Measurements from ENCODE around the gene LAMTOR4.
A peak's percentile ranks its signal among the peaks of the same experiment; 100 is the strongest.
"Not testable (repeated sequence)": the region's sequence is repeated elsewhere in the genome, so short reads cannot be mapped to it uniquely, and the experiment has no call there.

LAMTOR4 gene

DNA sequence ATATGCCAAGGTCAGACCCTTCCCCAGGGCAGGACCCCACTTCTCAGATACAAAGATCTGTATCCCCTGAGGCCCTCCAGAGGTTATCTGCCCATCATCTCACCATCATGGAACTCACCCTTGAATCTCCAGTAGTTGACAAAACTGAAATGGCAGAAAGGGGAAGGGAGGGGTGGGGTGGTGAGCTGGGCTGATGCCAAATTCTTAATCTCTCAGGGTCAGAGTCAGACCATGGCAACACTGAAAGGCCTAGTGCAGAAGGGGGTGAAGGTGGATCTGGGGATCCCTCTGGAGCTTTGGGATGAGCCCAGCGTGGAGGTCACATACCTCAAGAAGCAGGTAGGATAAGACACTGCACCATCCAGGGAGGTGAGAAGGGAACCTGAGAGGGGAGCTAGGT, 26.1 kb upstream of the LAMTOR4 start:
- DNase-seq = no peak

DNA sequence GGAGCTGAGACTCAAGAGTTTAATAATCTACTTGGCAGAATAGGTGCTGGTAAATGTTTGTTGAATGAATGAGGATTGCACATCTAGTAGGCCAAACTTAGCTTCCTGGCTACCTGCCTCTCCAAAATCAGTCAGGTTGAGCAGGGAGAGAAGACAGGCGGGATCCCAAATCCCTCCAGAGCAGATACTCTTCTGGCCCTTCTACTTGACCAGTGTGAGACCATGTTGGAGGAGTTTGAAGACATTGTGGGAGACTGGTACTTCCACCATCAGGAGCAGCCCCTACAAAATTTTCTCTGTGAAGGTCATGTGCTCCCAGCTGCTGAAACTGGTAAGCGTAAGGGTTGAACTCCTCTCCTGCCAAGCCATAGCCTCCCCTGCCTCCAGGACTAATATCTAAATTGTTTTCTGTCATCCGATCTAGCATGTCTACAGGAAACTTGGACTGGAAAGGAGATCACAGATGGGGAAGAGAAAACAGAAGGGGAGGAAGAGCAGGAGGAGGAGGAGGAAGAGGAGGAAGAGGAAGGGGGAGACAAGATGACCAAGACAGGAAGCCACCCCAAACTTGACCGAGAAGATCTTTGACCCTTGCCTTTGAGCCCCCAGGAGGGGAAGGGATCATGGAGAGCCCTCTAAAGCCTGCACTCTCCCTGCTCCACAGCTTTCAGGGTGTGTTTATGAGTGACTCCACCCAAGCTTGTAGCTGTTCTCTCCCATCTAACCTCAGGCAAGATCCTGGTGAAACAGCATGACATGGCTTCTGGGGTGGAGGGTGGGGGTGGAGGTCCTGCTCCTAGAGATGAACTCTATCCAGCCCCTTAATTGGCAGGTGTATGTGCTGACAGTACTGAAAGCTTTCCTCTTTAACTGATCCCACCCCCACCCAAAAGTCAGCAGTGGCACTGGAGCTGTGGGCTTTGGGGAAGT, 24.2 kb upstream of the LAMTOR4 start:
- no peak for DNase-seq

DNA sequence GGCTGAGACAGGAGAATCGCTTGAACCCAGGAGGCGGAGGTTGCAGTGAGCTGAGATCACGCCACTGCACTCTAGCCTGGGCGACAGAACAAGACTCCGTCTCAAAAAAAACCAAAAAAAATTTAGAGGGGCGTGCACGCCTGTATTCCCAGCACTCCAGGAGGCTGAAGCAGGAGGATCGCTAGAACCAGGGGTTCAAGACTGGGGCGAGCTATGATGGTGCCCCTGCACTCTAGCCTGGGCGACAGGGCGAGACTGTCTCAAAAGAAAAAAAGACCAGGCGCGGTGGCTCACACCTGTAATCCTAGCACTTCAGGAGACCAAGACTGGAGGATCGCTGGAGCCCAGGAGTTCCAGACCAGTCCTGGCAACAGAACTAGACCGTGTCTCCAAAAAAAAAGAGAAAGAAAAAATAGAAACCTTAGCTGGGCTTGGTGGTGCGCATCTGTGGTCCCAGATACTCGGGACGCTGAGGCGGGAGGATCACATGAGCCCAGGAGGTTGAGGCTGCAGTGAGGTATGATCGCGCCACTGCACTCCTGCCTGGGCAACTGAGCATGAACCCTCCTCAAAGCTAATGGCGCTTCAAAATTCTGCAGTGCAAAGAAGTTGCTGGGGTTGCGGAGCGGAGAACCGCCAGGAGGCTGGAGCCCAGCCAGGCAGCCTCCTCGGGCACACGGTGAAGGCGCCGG, 22.3 kb upstream of the LAMTOR4 start:
- no peak for DNase-seq

GRCh38 chr7:100126931-100127865, 21.5 kb upstream of the LAMTOR4 start, which contains the start of gene MBLAC1:
TSS of gene MBLAC1 (plus strand) at chr7:100126967. CDS start at chr7:100127396, 429 bp downstream.
- peak; percentile 72 to 95 (median 87) for DNase-seq

DNA sequence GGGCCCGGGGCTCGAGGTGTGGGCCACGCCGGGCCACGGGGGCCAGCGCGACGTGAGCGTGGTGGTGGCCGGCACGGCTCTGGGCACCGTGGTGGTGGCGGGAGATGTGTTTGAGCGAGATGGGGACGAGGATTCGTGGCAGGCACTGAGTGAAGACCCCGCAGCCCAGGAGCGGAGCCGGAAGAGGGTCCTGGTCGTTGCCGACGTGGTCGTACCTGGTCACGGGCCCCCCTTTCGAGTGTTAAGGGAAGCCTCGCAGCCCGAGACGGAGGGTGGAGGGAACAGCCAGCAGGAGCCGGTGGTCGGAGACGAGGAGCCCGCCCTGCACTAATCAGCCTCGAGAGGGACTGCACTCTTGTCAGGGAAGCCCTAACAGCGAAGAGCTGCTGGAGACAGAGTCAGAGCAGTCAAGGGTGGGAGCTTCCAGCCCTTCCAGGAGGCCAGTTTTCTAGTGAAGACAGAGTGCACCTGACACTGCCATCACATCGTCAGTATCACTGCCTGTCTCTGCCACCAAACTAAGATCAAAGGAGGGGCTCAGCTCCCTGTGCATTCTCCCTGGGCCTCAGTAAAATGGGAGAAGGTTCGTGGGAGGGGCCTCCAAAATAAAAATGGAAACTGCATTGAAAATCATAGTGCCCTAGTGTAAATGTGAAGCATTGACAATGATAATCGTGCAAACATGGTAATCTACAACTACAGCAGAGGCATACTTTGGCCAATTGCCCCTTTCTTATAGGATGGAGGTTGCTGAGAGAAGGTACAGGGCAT, 20.7 kb upstream of the LAMTOR4 start:
- peak in 1 of 5 experiments; percentile 55 for DNase-seq

GRCh38 chr7:100128637-100128963, 20.1 kb upstream of the LAMTOR4 start:
- DNase-seq = no peak

- DNase-seq = not testable (repeated sequence)
Measured at GRCh38 chr7:100130220-100130607, 18.5 kb upstream of the LAMTOR4 start.

DNA sequence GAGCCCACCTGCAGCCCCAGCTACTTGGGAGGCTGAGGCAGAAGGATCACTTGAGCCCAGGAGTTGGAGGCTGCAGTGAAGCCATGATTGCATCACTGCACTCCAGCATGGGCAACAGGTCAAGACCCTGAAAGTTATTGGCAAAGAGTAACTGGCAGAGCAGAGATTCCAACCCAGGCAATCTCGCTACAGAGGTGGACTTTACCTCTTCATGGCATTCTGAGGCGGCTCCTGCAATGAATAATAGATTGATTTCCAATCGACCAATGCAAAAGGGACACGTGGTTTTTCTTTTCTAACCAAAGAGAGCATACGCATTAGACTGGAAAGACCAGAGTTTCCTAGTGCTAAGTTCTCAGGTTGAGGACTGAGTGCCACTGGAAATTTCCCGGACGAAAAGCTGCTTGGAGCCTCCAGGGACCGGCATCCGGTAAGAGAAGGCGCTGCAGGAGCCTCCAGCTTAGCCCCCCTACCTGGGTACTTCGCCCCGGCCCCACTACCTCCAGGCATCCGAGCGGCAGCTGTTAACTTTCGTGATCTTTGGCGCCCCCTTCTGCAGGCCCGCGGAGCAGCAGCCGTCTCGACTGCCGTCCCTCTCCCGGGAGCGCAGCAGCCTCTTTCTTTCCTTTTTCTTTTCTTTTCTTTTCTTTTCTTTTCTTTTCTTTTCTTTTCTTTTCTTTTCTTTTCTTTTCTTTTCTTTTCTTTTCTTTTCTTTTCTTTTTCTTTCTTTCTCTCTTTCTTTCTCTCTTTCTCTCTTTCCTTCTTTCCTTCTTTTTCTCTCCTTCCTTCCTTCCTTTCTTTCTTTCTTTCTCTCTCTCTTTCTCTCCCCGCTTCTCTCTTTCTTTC, 17.9 kb upstream of the LAMTOR4 start:
- peak; percentile 65 to 79 (median 74) for DNase-seq

DNA sequence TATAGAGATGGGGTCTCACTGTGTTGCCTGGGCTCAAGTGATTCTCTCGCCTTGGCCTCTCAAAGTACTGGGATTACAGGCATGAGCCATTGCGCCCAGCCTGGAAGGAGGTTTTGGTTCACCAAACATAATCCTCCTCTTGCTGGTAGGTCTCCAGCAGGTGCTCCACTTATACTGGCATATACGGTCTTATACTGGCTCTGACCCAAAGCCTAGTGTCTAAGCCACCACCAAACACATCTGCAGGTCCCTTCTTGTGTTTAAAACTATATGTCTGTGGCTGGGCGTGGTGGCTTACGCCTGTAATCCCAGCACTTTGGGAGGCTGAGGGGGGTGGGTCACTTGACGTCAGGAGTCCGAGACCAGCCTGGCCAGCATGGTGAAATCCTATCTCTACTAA, 16.6 kb upstream of the LAMTOR4 start:
- DNase-seq = no peak

- DNase-seq = peak in 4 of 5 experiments; percentile 43 to 72 (median 52)
Measured at GRCh38 chr7:100132697-100133151, 16.0 kb upstream of the LAMTOR4 start.

DNA sequence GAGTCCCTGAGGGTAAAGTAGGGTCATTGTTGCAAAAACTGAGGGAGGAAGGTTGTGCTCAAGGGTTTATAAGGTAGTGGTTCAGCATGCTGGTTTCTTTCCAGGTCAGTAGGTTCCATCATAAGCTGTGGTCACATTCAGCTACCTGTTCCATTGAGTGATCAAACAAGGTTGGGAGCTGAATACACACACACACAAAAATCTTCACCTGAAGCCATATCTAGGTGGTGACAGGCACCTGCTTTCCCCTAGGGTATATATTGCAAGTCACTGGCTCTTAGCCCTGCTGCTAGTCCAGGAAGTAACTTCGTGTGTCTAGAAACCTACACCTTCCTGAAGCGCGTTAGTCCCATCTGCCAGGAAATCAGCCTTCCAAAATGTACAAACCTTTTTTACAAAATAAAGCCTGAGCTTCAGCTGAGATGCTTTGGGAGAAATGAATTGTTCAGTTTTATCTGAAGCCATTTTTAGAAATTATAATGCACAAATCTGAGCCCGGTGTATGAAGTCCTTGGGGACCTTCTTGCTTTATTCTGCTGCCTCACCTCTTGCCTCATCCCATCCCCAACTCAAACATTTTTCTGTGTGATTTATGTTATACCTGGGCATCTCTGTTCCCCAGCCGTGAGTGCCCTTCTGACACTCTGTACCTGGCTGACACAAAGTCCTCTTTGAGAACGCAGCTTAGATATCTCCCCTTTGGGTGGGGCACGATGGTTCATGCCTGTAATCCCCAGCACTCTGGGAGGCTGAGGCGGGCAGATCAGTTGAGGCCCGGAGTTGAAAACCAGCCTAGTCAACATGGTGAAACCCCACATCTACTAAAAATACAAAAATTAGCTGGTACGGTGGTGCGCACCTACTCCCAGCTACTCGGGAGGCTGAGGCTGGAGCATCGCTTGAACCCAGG, 10.6 kb upstream of the LAMTOR4 start:
- DNase-seq = no peak

DNA sequence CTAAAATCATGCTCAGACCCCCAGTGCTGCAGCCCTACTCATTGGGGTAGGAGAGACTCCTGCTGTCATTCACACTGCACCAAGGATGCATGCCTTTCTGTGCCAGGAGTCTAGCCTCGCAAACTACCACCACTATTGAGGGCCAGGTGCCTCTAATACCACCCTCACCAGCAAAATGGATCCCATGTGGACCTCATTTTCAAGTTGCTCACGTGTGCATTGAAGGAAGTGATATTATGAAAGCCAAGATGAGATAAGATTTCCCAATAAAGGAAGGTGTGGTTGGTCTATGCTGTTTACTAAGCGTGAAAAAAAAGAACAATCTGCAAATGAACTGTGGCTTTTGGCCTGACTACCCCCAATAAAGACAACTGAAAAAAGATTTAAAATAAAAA, 7.2 kb upstream of the LAMTOR4 start:
- no peak for DNase-seq

DNA sequence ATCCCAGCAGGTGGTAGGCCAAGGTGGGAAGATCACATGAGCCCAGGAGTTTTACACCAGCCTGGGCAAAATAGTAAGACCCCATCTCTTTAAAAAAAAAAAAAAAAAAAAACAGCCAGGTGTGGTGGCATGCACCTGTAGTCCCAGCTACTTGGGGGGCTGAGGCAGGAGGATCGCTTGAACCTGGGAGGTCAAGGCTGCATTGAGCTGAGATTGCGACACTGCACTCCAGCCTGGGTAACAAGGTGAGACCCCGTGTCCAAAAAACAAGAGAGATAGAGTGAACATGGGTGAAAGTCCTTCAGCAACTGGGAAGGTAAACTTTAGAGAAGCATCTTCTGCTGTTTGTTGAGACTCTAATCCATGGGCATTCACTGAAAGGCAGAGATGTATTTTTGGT, 6.3 kb upstream of the LAMTOR4 start:
- no peak for DNase-seq

- DNase-seq = not testable (repeated sequence)
Measured at GRCh38 chr7:100146350-100146749, 2.4 kb upstream of the LAMTOR4 start.

- no peak for DNase-seq
Measured at GRCh38 chr7:100147278-100147677, 1.4 kb upstream of the LAMTOR4 start.

GRCh38 chr7:100148225-100148558, 526 bp upstream of the LAMTOR4 start:
- no peak for DNase-seq

- DNase-seq = no peak
Measured at GRCh38 chr7:100152404-100152803, 3.7 kb downstream of the LAMTOR4 start.

DNA sequence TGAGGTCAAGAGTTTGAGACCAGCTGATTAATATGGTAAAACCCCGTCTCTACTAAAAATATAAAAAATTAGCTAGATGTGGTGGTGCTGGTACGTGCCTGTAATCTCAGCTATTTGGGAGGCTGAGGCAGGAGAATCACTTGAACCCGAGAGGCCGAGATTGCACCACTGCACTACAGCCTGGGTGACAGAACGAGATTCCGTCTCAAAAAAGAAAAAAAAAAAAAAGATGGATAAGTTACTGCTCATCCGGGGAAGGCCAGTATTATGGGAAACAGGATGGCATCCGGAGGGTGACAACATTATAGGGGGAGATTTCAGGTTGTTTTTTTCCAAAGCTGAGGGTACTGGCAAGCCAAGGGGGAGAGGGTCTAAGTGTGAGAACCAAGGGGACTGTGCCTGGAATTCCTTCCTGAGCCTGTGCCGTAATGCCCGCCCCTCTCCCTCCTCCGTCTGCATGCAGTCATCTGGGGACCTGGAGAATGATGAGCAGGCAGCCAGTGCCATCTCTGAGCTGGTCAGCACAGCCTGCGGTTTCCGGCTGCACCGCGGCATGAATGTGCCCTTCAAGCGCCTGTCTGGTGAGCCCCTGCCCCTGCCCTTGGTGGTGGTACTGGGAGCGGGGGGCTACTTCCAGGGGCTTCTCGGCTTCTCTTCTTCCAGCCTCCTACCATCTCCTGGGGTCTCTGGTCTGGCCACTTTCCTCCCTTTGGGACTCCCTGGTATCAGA, 4.4 kb downstream of the LAMTOR4 start:
- no peak for DNase-seq

Measured in T-helper 2 cell (primary cell).